Stimulated activated CD4-positive, alpha-beta T cell treated with anti-CD3 and anti-CD28 coated beads, Interleukin-12 subunit alpha, Interleukin-12 subunit beta, amount 100 ng/mL, for 48 hours (primary cell): ENCODE results near the gene ATP10D.

ENCODE experiments used
- DNase-seq, 3 donors: peaks; one replicate each; pipeline ENCODE4 v3.0.0-alpha.2; 2020; ENCODE audit warnings: low read depth in 2 of 3, low spot score in 1 of 3

The ATP10D gene

GRCh38 chr4:47577779-47578553 is 92.9 kb downstream of the ATP10D start:
- DNase-seq: no peak

GRCh38 chr4:47579235-47579634 is 94.2 kb downstream of the ATP10D start:
- no peak for DNase-seq

DNA sequence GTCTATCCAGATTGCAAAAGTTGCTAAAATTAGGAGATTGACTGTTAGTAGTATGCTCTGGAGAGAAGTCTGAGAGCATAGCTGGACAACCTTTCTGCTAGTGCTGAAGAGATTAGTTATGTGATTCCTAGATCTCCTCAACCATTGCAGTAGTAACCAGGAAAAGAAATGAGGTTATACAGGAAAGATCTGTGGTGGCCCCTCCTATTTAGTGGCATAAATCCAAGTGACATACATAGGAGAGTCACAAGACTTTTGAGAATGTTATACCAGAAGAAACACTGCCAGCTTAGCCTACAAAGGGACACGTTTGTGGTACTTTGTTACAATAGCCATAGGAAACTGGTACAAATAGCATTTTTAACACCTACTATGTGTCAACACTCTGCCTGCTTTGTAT is 105.2 kb downstream of the ATP10D start:
- DNase-seq: no peak

- DNase-seq: no peak
These were observed 112.6 kb downstream of the ATP10D start for GRCh38 chr4:47597696-47598095.

DNA sequence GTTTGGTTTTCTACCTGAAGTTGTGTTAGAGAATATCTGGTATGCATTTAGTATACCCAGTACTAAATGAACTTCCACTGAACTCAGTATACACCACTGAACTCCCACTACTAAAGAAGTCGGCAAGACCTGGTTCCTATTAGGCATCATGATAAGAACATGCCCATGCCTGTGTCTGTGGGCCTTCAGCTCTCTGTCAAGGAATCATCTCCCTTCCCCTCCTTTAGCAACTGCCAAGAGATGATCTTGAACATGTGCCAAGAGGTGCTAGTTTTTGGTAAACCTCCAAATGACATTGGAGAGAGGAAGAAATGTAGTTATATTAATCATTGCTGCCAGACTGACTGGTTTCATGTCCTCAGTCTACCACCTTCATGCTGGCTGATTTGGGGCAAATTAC is 113.2 kb downstream of the ATP10D start:
- DNase-seq: no peak

- DNase-seq: no peak
These were observed 113.8 kb downstream of the ATP10D start for GRCh38 chr4:47598896-47599295.

DNA sequence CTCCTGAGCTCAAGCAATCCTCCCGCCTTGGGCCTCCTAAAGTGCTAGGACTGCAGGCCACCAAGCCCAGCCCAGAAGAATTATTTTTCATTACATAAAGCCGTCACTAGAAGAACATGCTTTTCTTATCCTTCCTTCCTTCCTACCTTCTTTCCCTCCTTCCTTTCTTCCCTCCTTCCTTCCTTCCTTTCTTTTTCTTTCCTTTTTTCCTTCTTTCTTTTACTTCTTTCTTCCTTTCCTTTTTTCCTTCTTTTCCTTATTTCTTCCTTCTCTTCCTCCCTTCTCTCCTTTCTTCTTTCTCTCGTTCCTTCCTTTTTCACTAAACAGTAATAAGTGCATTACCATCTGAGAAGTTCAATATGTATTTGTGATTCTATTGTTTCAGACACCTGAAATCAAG is 121.4 kb downstream of the ATP10D start:
- no peak for DNase-seq

- DNase-seq: no peak
These were observed 127.3 kb downstream of the ATP10D start for GRCh38 chr4:47612116-47613023.

- DNase-seq: no peak
These were observed 130.3 kb downstream of the ATP10D start for GRCh38 chr4:47615385-47615784.

DNA sequence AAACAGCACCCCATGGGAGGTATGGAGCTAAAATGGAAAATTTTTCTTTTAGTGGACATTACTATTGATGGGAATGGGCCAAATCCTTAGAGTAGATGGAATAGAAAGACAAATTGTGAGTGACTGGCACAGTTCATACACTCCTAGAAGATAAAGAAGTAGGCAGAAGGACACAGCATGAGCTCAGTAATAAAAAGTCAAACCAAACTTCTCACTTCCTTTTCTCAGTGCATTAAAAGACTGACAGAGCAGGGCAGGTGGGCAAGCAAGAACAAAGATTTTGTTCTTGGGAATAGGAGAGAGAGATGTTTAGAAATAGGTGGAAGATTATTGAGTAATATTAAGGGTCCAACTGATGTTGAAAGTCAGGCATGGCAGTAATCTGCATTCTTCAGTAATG is 132.5 kb downstream of the ATP10D start:
- no peak for DNase-seq

DNA sequence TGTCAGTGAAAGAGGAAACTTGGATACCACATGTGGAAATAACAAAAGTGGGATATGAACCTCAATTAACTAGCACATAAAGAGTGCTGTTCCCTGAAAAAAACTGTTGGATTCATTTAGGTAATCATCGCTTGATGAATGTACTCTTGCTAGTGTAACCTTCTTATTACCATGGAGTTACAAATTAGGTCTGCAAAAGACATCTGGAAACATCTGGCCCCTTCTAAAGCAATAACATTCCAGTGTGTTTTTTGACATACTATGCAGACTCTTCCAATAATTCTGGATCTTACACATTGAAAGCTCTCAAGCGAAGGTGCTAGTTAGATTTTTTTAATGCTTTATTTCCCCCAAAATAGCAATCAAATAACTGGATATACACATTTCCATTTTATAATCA is 134.6 kb downstream of the ATP10D start:
- DNase-seq: no peak

DNA sequence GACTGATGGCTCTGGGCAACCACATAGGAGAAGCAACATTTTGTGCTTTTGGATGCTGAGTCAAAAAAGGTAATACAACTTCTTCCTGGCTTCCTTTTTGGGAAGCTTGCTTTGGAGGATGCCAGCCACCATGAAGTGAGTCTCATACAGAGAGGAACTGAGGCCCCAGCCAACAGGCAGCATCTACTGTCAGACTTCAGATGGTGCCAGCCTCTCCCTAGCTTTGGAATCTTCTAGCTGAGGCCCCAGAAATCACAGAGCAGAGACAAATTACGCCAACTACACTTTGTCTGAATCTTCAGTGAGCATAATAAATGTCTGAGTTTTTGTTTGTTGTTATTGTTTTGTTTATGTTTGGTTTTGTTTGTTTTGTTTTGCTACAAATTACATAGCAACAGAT is 136.1 kb downstream of the ATP10D start:
- DNase-seq: no peak

GRCh38 chr4:47624031-47624441 is 139.0 kb downstream of the ATP10D start:
- DNase-seq: no peak

GRCh38 chr4:47631161-47631560 is 146.1 kb downstream of the ATP10D start:
- no peak for DNase-seq

DNA sequence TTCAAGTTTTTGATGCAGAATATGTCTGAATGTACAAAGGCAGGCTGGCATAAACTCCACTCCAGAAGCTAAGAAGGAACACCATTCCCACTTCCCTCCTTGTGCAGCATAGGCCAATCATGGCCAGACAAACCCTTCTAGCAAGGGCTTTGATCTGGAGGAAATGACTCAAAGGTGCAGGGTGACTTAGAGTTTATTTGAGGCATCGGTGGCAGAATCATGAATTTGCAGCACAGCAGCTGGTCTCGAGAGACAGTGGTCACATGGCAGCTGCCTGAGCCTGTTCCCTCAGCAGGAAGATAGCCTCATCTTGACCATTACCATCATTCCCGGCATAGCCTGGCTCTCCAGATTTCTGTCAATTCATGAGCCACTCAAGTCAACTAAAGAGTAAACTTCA is 154.5 kb downstream of the ATP10D start:
- DNase-seq: no peak

GRCh38 chr4:47640911-47641310 is 155.8 kb downstream of the ATP10D start:
- DNase-seq: no peak

DNA sequence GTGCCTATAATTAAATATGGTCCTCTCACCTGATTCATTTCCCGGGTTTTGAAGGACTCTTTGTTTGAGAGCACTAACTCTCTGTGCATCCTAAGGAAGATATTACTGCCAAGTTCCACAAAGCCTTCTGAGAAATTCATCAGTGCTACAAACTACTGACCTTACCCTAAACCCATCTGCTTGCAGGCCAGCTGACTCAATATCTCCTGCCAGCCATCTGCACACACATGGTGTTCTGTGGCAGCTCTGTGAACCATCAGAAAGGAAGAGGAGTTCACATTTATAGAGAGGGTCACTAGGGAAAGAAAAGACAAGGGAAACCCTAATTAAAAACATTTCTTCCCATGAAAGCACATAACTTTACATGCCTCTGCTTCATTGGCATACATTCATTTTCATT is 156.7 kb downstream of the ATP10D start:
- DNase-seq: no peak

GRCh38 chr4:47642191-47642830 is 157.2 kb downstream of the ATP10D start:
- no peak for DNase-seq
